ENCODE measurements around the gene SCGB1D4. TPM values are rescaled to one million over a fixed set of nuclear protein-coding genes. Genes with fewer than 3 reads are reported as not detected.

The SCGB1D4 gene
- total and polyA plus RNA-seq, 10 donors = not detected

- Histone ChIP-seq H3K9me3 (peaks cover 0 to 17% (median 9%) of the 10 kb centered on the region in 8 donors), H3K4me3 (no peak overlapping the region), H3K36me3 (no peaks in the 10 kb centered on the region), H3K27ac (no peak overlapping the region), H3K4me1 (peaks cover 0 to 6% (median 4%) of the 10 kb centered on the region in 6 donors), H3K27me3 (replicated peaks in 1 of 7) (peaks cover 0 to 33% (median 0%) of the 10 kb centered on the region in 7 donors)
- 37 to 81% (median 47%) methylated on average over 2 to 6 of the region's 6 CpGs for WGBS, 5 donors
- no peak for DNase-seq
- intact Hi-C loops (cut with DNase I; ENCODE audit: low total_unique reads) = loop anchor here (10.0 kb wide), 1 partner anchor 91 kb away; no protein-coding TSS in a partner anchor
- TF ChIP-seq POLR2AphosphoS5 (IDR thresholded peaks at IDR 0.05) (no peak), POLR2A (IDR thresholded peaks at IDR 0.05) (no peak)
- TF ChIP-seq, protein P1, sequence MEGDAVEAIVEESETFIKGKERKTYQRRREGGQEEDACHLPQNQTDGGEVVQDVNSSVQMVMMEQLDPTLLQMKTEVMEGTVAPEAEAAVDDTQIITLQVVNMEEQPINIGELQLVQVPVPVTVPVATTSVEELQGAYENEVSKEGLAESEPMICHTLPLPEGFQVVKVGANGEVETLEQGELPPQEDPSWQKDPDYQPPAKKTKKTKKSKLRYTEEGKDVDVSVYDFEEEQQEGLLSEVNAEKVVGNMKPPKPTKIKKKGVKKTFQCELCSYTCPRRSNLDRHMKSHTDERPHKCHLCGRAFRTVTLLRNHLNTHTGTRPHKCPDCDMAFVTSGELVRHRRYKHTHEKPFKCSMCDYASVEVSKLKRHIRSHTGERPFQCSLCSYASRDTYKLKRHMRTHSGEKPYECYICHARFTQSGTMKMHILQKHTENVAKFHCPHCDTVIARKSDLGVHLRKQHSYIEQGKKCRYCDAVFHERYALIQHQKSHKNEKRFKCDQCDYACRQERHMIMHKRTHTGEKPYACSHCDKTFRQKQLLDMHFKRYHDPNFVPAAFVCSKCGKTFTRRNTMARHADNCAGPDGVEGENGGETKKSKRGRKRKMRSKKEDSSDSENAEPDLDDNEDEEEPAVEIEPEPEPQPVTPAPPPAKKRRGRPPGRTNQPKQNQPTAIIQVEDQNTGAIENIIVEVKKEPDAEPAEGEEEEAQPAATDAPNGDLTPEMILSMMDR (IDR thresholded peaks at IDR 0.05 in 8 of 11, conservative IDR thresholded peaks at IDR 0.05 in 3 of 11) = no peak
Measured at GRCh38 chr11:62306227-62306626, 7.4 kb upstream of the SCGB1D4 start.

- Histone ChIP-seq H3K36me3 (no peaks in the 10 kb centered on the region), H3K9me3 (no peaks in the 10 kb centered on the region), H3K4me1 (no peaks in the 10 kb centered on the region), H3K27me3 (replicated peaks in 1 of 7) (peaks cover 0 to 36% (median 0%) of the 10 kb centered on the region in 7 donors), H3K27ac (no peak overlapping the region), H3K4me3 (no peak overlapping the region)
- DNase-seq = no peak
- intact Hi-C loops (cut with DNase I; ENCODE audit: low total_unique reads) = no loop called here
- TF ChIP-seq, protein P1 (IDR thresholded peaks at IDR 0.05 in 8 of 11, conservative IDR thresholded peaks at IDR 0.05 in 3 of 11) = no peak
- no peak for TF ChIP-seq POLR2AphosphoS5 (IDR thresholded peaks at IDR 0.05)
- TF ChIP-seq POLR2A (IDR thresholded peaks at IDR 0.05) = no peak
- 41 to 66% (median 60%) methylated on average over 2 of the region's 2 CpGs for WGBS, 5 donors
Measured at GRCh38 chr11:62295504-62295903, 3.4 kb downstream of the SCGB1D4 start.

DNA sequence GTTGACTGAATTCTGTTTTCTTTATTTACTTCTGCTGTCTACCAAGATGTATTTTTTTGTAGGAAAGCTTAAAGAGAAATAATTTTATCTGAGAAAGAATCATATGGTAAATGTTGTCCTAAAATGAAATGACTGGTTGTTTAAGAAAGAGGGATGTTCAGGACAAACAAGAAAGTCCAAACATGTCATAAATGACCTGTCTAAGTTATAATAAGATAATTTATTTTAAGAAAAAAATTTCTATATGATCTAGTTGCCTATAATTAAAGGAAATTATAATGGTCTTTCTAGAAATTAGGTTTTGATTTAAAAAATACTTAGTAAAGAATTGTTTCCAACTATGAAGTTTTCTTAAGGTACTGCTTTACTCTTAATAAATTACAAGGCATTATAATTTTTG, 18.4 kb downstream of the SCGB1D4 start:
- Histone ChIP-seq H3K4me1 (no peaks in the 10 kb centered on the region), H3K27me3 (replicated peaks in 1 of 7) (no peaks in the 10 kb centered on the region), H3K9me3 (peaks cover 0 to 9% (median 2%) of the 10 kb centered on the region in 8 donors), H3K36me3 (no peaks in the 10 kb centered on the region), H3K4me3 (no peak overlapping the region), H3K27ac (no peak overlapping the region)
- DNase-seq = no peak
- TF ChIP-seq POLR2A (IDR thresholded peaks at IDR 0.05) (no peak), POLR2AphosphoS5 (IDR thresholded peaks at IDR 0.05) (no peak)
- TF ChIP-seq, protein P1 (IDR thresholded peaks at IDR 0.05 in 8 of 11, conservative IDR thresholded peaks at IDR 0.05 in 3 of 11) = no peak
- intact Hi-C loops (cut with DNase I; ENCODE audit: low total_unique reads) = no loop called here

GRCh38 chr11:62273789-62274275, 25.0 kb downstream of the SCGB1D4 start:
- Histone ChIP-seq H3K27me3 (replicated peaks in 1 of 7) (peaks cover 0 to 8% (median 0%) of the 10 kb centered on the region in 7 donors), H3K36me3 (no peaks in the 10 kb centered on the region), H3K27ac (no peak overlapping the region), H3K9me3 (no peaks in the 10 kb centered on the region), H3K4me3 (no peak overlapping the region), H3K4me1 (no peaks in the 10 kb centered on the region)
- no peak for TF ChIP-seq POLR2AphosphoS5 (IDR thresholded peaks at IDR 0.05)
- no peak for TF ChIP-seq POLR2A (IDR thresholded peaks at IDR 0.05)
- TF ChIP-seq, protein P1 (IDR thresholded peaks at IDR 0.05 in 8 of 11, conservative IDR thresholded peaks at IDR 0.05 in 3 of 11) = no peak
- WGBS, 5 donors = 70 to 77% (median 76%) methylated on average over 7 of the region's 7 CpGs
- intact Hi-C loops (cut with DNase I; ENCODE audit: low total_unique reads) = no loop called here
- no peak for DNase-seq

All from spleen (tissue), 11 donors.